Esophagus muscularis mucosa (tissue), 4 donors: Measurements from ENCODE around the gene MANBA. TPM values are rescaled to one million over a fixed set of nuclear protein-coding genes. Genes with fewer than 3 reads are reported as not detected.

ENCODE experiments used
- DNase-seq: peaks from one replicate; pipeline ENCODE4 v3.0.0-alpha.2; 2017; ENCODE audit errors: extremely low spot score
- H3K27ac ChIP-seq, 4 donors: fragments of 200-600 bp; sonication (generic); replicated peaks in 1 of 4; 1 replicate in 3 of 4; 2 replicates in 1 of 4; pipeline ENCODE4 v1.5.1; 2016 to 2019; ENCODE audit warnings: mild to moderate bottlenecking in 1 of 4
- H3K27me3 ChIP-seq, 4 donors: fragments of 200-600 bp; sonication (generic); one replicate each; pipeline versions ENCODE4 v1.5.1 to v1.6.0; 2016 to 2019
- H3K36me3 ChIP-seq, 4 donors: fragments of 200-600 bp; sonication (generic); one replicate each; pipeline ENCODE4 v1.5.1; 2016 to 2019
- H3K4me1 ChIP-seq, 4 donors: fragments of 200-600 bp; sonication (generic); one replicate each; pipeline ENCODE4 v1.5.1; 2016 to 2019
- H3K4me3 ChIP-seq, 4 donors: fragments of 200-600 bp; sonication (generic); 1 replicate in 2 of 4; 2 replicates in 2 of 4; pipeline ENCODE4 v1.5.1; 2016 to 2019; ENCODE audit warnings: mild to moderate bottlenecking in 4 of 4, moderate library complexity in 1 of 4
- H3K9me3 ChIP-seq, 4 donors: fragments of 200-600 bp; sonication (generic); 1 replicate in 3 of 4; 2 replicates in 1 of 4; pipeline ENCODE4 v1.5.1; 2016 to 2019
- EP300 ChIP-seq: sonication (generic); formaldehyde crosslinking; IDR thresholded peaks from one replicate; pipeline ENCODE4 v1.6.1; 2017; ENCODE audit warnings: antibody characterized with exemption
- POLR2A ChIP-seq: fragments of 450-650 bp; IDR thresholded peaks from one replicate; pipeline ENCODE4 v1.6.1; 2017; ENCODE audit warnings: antibody characterized with exemption, moderate library complexity, mild to moderate bottlenecking, low read depth
- POLR2AphosphoS5 ChIP-seq, 2 donors: sonication (generic); formaldehyde crosslinking; IDR thresholded peaks; one replicate each; pipeline ENCODE4 v1.6.1; 2017; ENCODE audit warnings: antibody characterized with exemption in 2 of 2
- WGBS: methylation state at CpG from one replicate; pipeline ENCODE4 v1.1.5; 2018; 5-methylcytosine and 5-hydroxymethylcytosine counted together
- intact Hi-C: fragments of 100-400 bp; cut with DNase I; formaldehyde crosslinking; loops from one replicate; pipeline ENCODE4 v1.15.1; 2023
- total RNA-seq, 4 donors: library from RNA; depleted of rRNA; stranded (reverse); fragments of >200 nt; gene quantifications; one replicate each; pipeline versions ENCODE4 v1.1.0 to v1.2.1, GENCODE V29; 2016
- TF ChIP-seq, protein P1 (sequence below), 3 experiments: fragments of 200-600 bp in 2 of 3; fragments of 450-650 bp in 1 of 3; sonication (generic) in 2 of 3; IDR thresholded peaks; one replicate each; pipeline ENCODE4 v1.5.1; 2017 to 2019; ENCODE audit warnings: antibody characterized with exemption in 3 of 3, mild to moderate bottlenecking in 2 of 3, moderate library complexity in 1 of 3

Gene MANBA
- total RNA-seq, 4 donors from 2014 or later: 22.1 to 24.9 (median 24.5) TPM

DNA sequence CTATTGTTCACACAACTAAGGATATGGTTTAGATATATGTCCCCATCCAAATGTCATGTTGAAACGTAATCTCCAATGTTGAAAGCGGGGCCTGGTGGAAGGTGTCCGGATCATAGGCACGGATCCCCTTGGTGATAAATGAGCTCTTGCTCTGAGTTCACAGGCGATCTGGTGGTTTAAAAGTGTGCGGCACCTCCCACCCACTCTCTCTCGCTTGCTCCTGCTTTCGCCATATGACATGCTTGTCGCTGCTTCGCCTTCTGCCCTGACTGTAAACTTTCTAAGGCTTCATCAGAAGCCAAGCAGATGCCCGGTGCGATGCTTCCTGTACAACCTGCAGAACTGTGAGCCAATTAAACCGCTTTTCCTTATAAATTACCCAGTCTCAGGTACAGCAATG is 131.1 kb downstream of the MANBA start:
- 80% methylated on average over 13 of the region's 13 CpGs for whole genome bisulfite sequencing
- Histone ChIP-seq H3K9me3 (no peaks in the 10 kb centered on the region), H3K36me3 (peaks cover 3 to 32% (median 14%) of the 10 kb centered on the region in 4 donors), H3K4me1 (no peaks in the 10 kb centered on the region), H3K27ac (no peak overlapping the region), H3K27me3 (no peaks in the 10 kb centered on the region), H3K4me3 (no peak overlapping the region)
- DNase-seq: no peak
- TF ChIP-seq POLR2A (no peak), POLR2AphosphoS5 (IDR thresholded peaks at IDR 0.05) (no peak), EP300 (no peak)
- TF ChIP-seq, protein P1, sequence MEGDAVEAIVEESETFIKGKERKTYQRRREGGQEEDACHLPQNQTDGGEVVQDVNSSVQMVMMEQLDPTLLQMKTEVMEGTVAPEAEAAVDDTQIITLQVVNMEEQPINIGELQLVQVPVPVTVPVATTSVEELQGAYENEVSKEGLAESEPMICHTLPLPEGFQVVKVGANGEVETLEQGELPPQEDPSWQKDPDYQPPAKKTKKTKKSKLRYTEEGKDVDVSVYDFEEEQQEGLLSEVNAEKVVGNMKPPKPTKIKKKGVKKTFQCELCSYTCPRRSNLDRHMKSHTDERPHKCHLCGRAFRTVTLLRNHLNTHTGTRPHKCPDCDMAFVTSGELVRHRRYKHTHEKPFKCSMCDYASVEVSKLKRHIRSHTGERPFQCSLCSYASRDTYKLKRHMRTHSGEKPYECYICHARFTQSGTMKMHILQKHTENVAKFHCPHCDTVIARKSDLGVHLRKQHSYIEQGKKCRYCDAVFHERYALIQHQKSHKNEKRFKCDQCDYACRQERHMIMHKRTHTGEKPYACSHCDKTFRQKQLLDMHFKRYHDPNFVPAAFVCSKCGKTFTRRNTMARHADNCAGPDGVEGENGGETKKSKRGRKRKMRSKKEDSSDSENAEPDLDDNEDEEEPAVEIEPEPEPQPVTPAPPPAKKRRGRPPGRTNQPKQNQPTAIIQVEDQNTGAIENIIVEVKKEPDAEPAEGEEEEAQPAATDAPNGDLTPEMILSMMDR (IDR thresholded peaks at IDR 0.05): no peak
- intact Hi-C loops: loop anchor here (10.0 kb wide), 2 partner anchors 195 to 245 kb away; partner anchors contain the start of gene UBE2D3

DNA sequence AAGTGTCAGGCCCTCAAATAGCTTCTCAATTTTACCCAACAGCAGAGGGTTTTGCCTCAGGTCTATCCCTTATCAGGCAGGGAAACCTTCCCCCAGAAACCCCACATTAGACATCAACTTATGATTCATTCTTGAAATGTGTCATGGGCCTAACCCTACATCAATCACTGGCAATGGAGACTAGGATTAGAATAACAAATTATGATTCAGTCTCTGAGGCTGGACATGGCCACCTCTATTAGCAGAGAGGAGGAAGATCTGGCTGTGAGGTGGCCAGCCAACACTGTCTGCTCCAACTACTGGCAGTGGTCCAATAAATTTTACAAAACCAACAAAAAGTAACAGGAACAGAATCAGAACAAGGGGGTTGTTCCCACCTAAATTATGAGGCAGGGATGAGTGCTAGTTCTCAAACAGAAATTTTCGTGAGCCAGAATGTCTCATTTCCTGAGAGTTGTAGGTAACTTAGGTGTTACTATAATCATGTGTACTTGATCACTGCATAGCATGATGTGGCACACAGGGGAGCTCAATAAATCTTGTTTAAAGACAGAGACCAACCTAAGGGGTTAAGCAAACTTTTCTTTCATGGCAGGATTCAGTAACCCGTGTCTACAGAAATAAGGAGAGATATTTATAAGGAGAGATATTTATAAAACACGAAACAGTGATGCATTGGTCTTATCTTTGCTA is 132.8 kb downstream of the MANBA start:
- H3K36me3 ChIP-seq: peaks cover 0 to 19% (median 6%) of the 10 kb centered on the region in 4 donors
- no peak for DNase-seq
- TF ChIP-seq POLR2A (no peak), POLR2AphosphoS5 (IDR thresholded peaks at IDR 0.05) (no peak), EP300 (no peak)
- TF ChIP-seq, protein P1 (IDR thresholded peaks at IDR 0.05): no peak
- no peaks in the 10 kb centered on the region for H3K4me1 ChIP-seq
- no peaks in the 10 kb centered on the region for H3K9me3 ChIP-seq
- no peak overlapping the region for H3K27ac ChIP-seq
- no peak overlapping the region for H3K4me3 ChIP-seq
- 70% methylated on average over 3 of the region's 3 CpGs for WGBS
- H3K27me3 ChIP-seq: no peaks in the 10 kb centered on the region
- intact Hi-C loops: loop anchor here (10.0 kb wide), 2 partner anchors 197 to 247 kb away; partner anchors contain the start of gene UBE2D3

- no peaks in the 10 kb centered on the region for H3K36me3 ChIP-seq
- no peak overlapping the region for H3K27ac ChIP-seq
- 76% methylated on average over 3 of the region's 3 CpGs for WGBS
- no peaks in the 10 kb centered on the region for H3K27me3 ChIP-seq
- H3K4me3 ChIP-seq: no peak overlapping the region
- intact Hi-C loops: loop anchor here (10.0 kb wide), 2 partner anchors 199 to 249 kb away; partner anchors contain the start of gene UBE2D3
- TF ChIP-seq, protein P1 (IDR thresholded peaks at IDR 0.05): peak in 1 of 3 experiments; percentile 15
- TF ChIP-seq EP300: no peak
- H3K9me3 ChIP-seq: no peaks in the 10 kb centered on the region
- peaks cover 0 to 8% (median 8%) of the 10 kb centered on the region in 4 donors for H3K4me1 ChIP-seq
- DNase-seq: no peak
Observed at GRCh38 chr4:102625232-102625930, 135.4 kb downstream of the MANBA start.

DNA sequence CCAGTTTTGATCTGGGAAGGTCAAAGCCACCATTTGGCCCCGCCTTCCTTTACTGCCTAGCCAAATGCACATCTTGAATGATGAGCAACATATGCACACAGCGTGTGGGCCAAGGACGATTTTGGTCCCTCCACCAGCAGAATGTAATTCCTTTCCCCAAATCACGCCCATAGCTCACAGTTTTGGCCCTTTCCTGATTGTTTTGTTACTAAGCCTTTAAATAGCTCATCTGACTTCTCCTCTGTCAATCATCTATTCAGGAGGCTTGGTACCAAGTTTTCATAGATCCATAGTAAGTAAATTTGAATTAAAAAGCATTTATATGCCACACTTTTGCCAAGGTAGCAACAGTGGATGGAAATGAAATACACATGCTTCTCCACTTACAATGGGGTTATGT is 136.3 kb downstream of the MANBA start:
- Histone ChIP-seq H3K27ac (no peak overlapping the region), H3K27me3 (no peaks in the 10 kb centered on the region), H3K4me1 (peaks cover 0 to 10% (median 9%) of the 10 kb centered on the region in 4 donors), H3K36me3 (no peaks in the 10 kb centered on the region), H3K4me3 (no peak overlapping the region), H3K9me3 (no peaks in the 10 kb centered on the region)
- intact Hi-C loops: loop anchor here (5.0 to 10.0 kb wide), 4 partner anchors 200 to 473 kb away; partner anchors contain the start of genes BDH2 and UBE2D3
- no peak for TF ChIP-seq POLR2A
- TF ChIP-seq, protein P1 (IDR thresholded peaks at IDR 0.05): no peak
- TF ChIP-seq POLR2AphosphoS5 (IDR thresholded peaks at IDR 0.05): no peak
- no peak for TF ChIP-seq EP300
- 84% methylated on average over 4 of the region's 4 CpGs for WGBS
- DNase-seq: no peak
